Subcutaneous adipose tissue (tissue), 4 donors: ENCODE data around the gene NPPA. TPM values are rescaled to one million over a fixed set of nuclear protein-coding genes. Genes with fewer than 3 reads are reported as not detected.

Source experiments
- CTCF ChIP-seq: fragments of 450-650 bp; IDR thresholded peaks from one replicate; pipeline ENCODE4 v1.5.1; 2016; ENCODE audit warnings: low read depth, mild to moderate bottlenecking, control low read depth, antibody characterized with exemption, moderate library complexity
- total RNA-seq, 4 donors: library from RNA; depleted of rRNA; stranded (reverse); fragments of >200 nt; gene quantifications; one replicate each; pipeline ENCODE4 v1.1.0, GENCODE V29; 2016

Gene NPPA
- total RNA-seq, 4 donors from 2014 or later = not detected

DNA sequence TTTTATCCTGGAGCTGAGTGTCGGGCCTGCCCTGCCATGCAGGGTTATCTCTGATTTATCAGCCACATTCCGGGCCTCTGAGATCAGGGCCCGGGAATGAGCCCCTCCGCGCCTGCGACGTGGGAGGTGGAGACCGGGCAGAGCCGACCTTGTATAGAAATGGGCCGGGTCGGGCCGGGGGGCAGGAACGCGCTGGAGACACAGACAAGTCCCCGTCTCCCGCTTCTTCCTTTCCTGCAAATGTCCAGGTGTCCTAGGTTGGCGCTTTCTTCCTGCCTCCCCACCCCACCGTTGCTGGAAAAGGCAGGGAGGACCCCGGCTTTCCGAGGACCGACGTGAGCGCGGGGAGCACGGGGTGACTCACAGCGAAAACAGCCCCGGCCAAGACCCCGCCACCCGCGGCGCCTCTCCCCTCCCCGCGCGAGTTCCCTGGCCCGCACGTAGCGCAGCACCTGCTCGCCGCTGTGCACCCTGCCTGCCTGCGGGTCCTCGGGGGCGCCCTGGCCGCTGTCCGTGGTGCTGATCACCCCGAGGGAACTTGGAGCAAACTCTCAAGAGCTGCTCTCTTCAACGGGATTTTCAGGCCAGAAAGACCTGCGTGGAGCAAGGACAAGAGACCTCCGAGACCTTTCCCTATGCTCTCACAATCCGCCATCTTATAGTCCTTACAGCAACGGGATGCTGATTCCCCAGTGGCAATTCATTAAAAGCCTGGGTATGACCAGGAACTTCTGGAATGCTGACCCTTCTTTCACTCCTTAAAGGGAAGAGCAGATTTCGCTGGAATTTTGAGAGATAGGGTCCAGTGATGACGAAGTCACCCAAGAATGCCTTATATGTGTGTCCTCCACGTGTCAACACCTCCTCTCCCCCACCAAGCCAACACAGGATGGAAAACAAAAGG lies 11.6 kb upstream of the NPPA start:
- no peak for TF ChIP-seq CTCF

DNA sequence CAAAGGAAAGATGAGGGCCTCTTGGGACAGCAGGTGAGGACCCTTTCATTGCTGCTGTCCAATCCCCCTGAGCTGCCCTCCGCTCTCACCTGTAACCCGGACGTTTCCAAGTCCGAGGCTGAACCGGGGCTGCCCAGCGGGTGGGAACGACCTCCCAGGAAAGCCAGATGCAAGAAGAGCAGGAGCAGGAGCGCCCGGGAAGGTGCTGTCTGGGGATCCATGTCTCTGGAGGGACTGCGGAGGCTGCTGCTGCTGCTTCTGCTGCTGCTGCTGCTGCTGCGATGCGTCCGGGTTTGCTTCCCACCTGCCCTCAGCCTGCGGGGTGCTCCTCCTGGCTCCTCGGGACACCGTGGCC lies 11.0 kb upstream of the NPPA start, which contains the start of gene NPPB:
Gene NPPB, minus strand, starts transcription at position 333 of the 355 bp plus-strand sequence. Its CDS starts 112 bp downstream, at position 221.
- no peak for TF ChIP-seq CTCF

DNA sequence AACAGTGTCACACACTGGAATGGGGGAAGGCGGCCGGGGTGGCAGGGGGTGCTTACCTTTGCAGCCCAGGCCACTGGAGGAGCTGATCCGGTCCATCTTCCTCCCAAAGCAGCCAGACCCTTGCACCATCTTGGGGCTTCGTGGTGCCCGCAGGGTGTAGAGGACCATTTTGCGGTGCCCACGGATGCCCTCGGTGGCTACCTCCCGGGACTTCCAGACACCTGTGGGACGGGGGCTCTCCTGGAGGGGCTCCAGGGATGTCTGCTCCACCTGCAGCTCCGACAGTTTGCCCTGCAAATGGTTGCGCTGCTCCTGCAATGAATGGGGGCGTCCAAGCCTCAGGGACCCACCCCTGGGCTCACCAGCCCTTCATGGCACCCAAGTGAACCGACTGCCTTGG lies 10.6 kb upstream of the NPPA start:
- no peak for TF ChIP-seq CTCF

DNA sequence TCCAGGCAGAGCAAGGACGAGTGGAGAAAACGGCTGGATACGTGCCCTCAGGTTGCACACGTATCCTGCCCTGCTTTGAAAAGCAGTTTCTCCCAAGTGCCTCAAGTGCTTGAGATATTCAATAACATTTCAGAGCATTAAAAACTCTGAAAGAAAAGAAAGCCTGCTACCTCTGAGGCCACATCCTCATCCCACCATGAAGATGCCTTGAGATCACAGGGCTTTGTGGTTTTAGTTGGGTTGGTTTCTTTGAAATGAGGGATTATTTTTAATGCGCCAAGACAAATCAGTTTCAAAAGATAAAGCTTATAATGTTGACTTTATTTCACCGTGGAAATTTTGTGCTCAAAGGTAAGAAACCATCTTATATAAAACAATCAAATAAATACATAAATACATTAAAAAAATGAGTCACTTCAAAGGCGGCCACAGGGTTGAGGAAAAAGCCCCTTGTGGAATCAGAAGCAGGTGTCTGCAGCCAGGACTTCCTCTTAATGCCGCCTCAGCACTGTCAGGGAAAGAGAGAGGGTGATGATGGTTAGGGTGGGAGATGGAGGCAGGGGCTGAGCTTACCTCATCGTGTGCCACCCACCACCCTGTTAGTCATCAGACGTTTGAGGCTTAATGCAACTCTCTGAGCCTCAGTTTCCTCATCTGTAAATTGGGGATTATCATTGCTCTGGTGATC lies 9.7 kb upstream of the NPPA start:
- TF ChIP-seq CTCF = no peak

- TF ChIP-seq CTCF = no peak
Observed at GRCh38 chr1:11856698-11857097, 9.1 kb upstream of the NPPA start.

DNA sequence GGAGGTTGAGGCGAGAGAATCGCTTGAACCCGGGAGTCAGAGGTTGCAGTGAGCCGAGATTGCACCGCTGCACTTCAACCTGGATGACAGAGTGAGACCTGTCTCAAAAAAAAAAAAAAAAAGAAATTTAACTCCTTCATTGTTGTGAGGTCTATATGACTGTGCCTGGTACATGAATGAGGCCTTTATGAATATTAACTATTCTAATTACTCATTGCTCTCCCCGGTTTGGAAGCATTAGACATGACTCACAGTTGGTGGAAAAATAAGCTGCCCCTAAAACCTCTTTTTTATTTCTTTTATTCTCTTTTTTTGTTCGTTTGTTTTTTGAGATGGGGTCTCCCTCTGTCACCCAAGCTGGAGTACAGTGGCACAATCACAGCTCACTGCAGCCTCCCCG lies 7.8 kb upstream of the NPPA start:
- no peak for TF ChIP-seq CTCF

DNA sequence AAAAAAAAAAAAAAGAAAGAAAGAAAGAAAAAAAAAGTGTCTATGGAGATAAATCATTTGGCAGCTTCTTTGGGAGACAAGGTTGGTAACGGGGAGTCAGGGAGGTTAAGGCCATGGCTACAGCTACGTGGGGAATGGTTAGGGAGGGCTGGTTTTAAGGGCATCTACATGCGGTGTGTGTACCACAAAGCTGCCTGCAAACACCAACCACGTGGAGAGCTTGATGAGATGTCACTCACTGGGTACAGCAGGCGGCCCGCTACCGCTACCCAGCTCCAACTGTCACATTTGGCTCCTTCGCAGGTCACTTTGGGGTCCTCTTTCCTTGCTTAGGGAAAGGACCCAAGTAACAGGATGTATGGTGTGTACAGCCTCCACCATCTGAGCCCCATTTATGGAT lies 6.9 kb upstream of the NPPA start:
- TF ChIP-seq CTCF = no peak
